NB4 (cell line): ENCODE data around the gene TBX6.
"Not testable (repeated sequence)": the region's sequence is repeated elsewhere in the genome, so short reads cannot be mapped to it uniquely, and the experiment has no call there.

Experiments
- DNase-seq: peaks from one replicate; pipeline ENCODE4 v3.0.0; 2010; ENCODE audit warnings: low read depth
- H3K4me3 ChIP-seq: one replicate; pipeline ENCODE4 v1.5.1; 2011; ENCODE audit warnings: mild to moderate bottlenecking, low read depth, low read length, moderate library complexity
- CTCF ChIP-seq: IDR thresholded peaks from one replicate; pipeline ENCODE4 v1.5.1; 2012; ENCODE audit warnings: low read depth, low read length
- MAX ChIP-seq: IDR thresholded peaks from 2 replicates; pipeline ENCODE4 v1.6.1; 2011; ENCODE audit warnings: low read depth, low read length
- MYC ChIP-seq: IDR thresholded peaks from 2 replicates; pipeline ENCODE4 v1.6.1; 2011; ENCODE audit warnings: low read depth, low read length
- POLR2A ChIP-seq: IDR thresholded peaks from 2 replicates; pipeline ENCODE4 v1.6.1; 2011; ENCODE audit warnings: mild to moderate bottlenecking; ENCODE audit not compliant: insufficient read length; ENCODE audit errors: extremely low read depth

Gene TBX6

GRCh38 chr16:30131869-30132475, 40.2 kb upstream of the TBX6 start:
- no peak overlapping the region for H3K4me3 ChIP-seq
- DNase-seq: no peak
- TF ChIP-seq POLR2A (no peak), MAX (no peak), MYC (no peak), CTCF (no peak)

- no peak for TF ChIP-seq MYC
- TF ChIP-seq POLR2A: no peak
- TF ChIP-seq MAX: no peak
- no peak for TF ChIP-seq CTCF
- DNase-seq: no peak
- no peak overlapping the region for H3K4me3 ChIP-seq
Measured at GRCh38 chr16:30127993-30128392, 36.3 kb upstream of the TBX6 start.

- not testable (repeated sequence) for H3K4me3 ChIP-seq, DNase-seq
Measured at GRCh38 chr16:30125690-30126089, 34.0 kb upstream of the TBX6 start.

- TF ChIP-seq POLR2A (no peak), MAX (no peak), CTCF (no peak), MYC (no peak)
- no peak for DNase-seq
- H3K4me3 ChIP-seq: no peak overlapping the region
Measured at GRCh38 chr16:30124985-30125379, 33.3 kb upstream of the TBX6 start.

GRCh38 chr16:30122604-30123160, 31.0 kb upstream of the TBX6 start:
- H3K4me3 ChIP-seq: peak overlapping the region; percentile 53
- DNase-seq: no peak
- no peak for TF ChIP-seq CTCF
- no peak for TF ChIP-seq POLR2A
- no peak for TF ChIP-seq MAX
- TF ChIP-seq MYC: no peak

- no peak for DNase-seq
Measured at GRCh38 chr16:30121741-30122571, 30.2 kb upstream of the TBX6 start.

More at GRCh38 chr16:30121741-30122571, 30.2 kb upstream of the TBX6 start:
- no peak for TF ChIP-seq POLR2A
- no peak for TF ChIP-seq CTCF
- TF ChIP-seq MYC: no peak
- TF ChIP-seq MAX: no peak
- H3K4me3 ChIP-seq: peak overlapping the region; percentile 53
